H54 (cell line): ENCODE results near the gene GAP43.
A peak's percentile ranks its signal among the peaks of the same experiment; 100 is the strongest.
"Not testable (repeated sequence)": the region's sequence is repeated elsewhere in the genome, so short reads cannot be mapped to it uniquely, and the experiment has no call there.

ENCODE experiments used
- DNase-seq: peaks from one replicate; pipeline ENCODE4 v3.0.0; 2011; ENCODE audit warnings: low spot score, mixed read lengths; ENCODE audit not compliant: insufficient read length
- FAIRE-seq: peaks from 3 replicates; lab custom pipeline; 2011; peaks lifted over from hg19 to GRCh38; lab: Jason Lieb, UNC
- POLR2A ChIP-seq: IDR thresholded peaks from 2 replicates; pipeline ENCODE4 v1.6.1; 2011; ENCODE audit warnings: low read depth, mild to moderate bottlenecking, low read length

GAP43 gene

DNA sequence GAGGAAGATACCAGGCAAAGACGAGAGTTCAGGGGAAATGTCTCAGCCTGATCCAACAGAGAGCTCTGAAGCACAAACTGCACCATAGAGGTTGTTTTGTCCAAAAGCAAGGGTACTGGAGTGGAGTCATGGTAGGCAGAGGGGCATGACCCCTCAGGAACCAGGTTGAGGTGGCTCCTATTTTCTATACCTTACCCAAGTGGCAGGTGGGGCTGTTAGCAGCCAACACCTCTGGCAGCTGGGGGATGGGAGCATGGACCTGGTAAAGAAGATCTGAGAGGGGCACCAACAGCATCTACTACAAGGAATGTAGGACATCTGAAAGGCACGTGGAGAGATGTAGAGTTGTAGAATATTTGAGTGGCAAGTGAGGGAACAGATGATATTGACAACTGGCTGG is 85.2 kb downstream of the GAP43 start:
- FAIRE-seq (no peak), DNase-seq (no peak)
- no peak for TF ChIP-seq POLR2A

GRCh38 chr3:115709093-115709492 is 85.8 kb downstream of the GAP43 start:
- FAIRE-seq (no peak), DNase-seq (no peak)
- TF ChIP-seq POLR2A: no peak

GRCh38 chr3:115709931-115710330 is 86.6 kb downstream of the GAP43 start:
- no peak for FAIRE-seq
- TF ChIP-seq POLR2A: no peak
- DNase-seq: no peak

DNA sequence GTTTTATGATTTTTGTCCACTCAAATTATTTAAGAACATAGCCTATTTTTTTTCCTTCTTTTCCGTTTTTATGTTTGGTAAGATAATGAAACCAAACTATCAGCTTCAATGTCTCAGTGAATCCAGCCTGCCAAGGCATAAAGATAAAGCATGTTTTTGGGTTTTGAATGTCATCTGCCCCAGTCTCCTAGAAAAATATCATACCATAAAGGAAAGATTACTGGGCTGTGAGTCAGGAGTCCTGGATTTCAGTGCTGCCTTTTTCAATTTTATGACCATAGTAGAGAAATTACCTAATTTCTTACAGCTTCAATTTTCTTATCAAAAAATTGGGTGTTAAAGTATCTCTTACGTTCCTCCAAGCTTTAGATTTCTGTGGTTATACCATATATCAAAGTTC is 87.5 kb downstream of the GAP43 start:
- no peak for FAIRE-seq
- no peak for TF ChIP-seq POLR2A
- peak; percentile 2 for DNase-seq

DNA sequence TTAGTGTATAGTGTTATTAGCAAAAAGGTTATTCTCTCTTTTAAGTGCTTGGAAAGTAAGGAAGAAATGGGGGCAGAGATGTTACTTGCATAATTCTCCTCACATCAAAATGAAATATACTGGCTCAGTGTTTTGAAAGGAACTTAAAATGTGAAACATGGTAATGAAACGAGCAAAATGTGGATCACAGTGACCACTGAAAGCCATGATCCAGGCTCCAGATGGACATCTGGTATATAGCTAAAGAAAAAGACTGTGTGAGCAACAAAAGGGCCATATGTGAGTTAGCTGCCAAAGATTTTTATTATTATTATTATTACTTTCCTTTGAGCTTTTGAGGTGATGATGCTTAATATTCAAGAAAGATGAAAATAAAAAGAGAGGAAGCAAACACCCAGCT is 89.6 kb downstream of the GAP43 start:
- DNase-seq (no peak), FAIRE-seq (no peak)
- TF ChIP-seq POLR2A: no peak

- DNase-seq (no peak), FAIRE-seq (no peak)
- no peak for TF ChIP-seq POLR2A
Measured at GRCh38 chr3:115713284-115713683, 90.0 kb downstream of the GAP43 start.

DNA sequence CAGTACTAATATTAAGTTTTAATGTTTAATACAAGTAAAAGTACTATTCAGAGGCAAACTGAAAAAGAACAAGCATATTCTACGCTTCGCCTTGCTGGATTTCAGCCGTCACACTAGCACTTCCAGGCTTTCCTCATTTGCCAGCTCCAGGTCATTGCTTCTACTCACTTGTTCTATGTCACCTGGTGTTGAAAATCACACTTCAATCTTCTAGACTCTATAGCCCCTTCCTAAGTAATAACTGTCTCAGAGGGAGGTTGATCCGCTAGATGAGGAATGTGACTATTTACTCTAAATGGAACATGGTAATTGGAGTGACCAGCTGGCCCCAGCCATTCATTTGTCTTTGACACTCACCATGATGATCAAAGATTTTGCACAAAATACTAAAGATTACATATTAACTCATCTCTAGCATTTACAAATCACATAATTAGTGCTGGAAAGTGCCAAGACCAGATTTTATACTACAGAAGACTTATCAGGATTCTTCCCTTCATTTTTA is 92.0 kb downstream of the GAP43 start:
- DNase-seq: no peak
- FAIRE-seq: no peak
- TF ChIP-seq POLR2A: no peak

DNA sequence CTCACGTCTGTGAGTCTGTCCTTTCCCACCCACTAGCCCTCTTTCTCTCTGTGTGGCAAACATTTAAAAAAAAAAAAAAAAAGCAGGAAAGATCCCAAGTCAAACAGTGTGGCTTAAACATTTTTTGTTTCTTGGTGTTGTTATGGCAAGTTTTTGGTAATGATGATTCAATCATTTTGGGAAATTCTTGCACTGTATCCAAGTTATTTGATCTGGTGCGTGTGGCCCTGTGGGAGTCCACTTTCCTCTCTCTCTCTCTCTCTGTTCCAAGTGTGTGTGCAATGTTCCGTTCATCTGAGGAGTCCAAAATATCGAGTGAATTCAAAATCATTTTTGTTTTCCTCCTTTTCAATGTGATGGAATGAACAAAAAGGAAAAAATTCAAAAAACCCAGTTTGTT is 97.7 kb downstream of the GAP43 start:
- no peak for DNase-seq
- TF ChIP-seq POLR2A: no peak
- FAIRE-seq: no peak

DNA sequence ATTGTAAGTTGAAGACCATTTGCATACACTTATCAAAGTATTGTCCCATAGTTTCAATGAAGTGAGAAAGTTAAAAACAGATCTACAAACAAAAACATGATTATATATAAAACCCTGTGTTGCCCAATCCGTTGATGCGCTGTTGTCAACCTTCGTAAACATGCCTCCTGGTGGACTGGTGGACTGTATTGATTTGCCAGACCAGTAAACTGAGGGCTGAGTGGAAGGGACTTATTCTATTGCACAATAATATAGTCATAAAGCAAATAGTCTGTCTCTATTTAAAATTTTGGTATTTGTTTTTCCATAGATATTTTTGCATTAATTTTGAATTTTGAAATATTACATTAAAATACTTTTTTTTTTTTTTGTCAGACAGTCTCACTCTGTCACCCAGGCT is 102.5 kb downstream of the GAP43 start:
- DNase-seq: no peak
- TF ChIP-seq POLR2A: no peak
- no peak for FAIRE-seq

- FAIRE-seq: no peak
- no peak for TF ChIP-seq POLR2A
- DNase-seq: no peak
Measured at GRCh38 chr3:115727135-115727534, 103.8 kb downstream of the GAP43 start.

- DNase-seq (no peak), FAIRE-seq (no peak)
- TF ChIP-seq POLR2A: no peak
Measured at GRCh38 chr3:115728013-115728412, 104.7 kb downstream of the GAP43 start.

- DNase-seq, FAIRE-seq: not testable (repeated sequence)
Measured at GRCh38 chr3:115736341-115736740, 113.0 kb downstream of the GAP43 start.

DNA sequence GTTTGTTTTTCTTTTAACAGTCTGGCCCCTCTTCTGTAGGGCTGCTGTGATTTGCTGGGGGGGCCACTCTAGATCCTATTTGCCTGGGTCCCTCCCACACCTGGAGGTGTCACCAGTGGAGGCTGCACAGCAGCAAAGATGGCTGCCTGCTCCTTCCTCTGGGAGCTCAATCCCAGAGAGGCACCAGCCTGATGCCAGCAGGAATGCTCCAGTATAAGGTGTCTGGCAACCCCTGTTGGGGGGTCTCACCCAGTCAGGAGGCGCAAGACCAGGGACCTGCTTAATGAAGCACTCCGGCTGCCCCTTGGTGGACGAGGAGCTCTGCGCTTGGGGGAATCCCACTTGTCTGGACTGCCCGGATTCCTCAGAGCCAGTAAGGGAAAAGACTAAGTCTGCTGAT is 118.3 kb downstream of the GAP43 start:
- no peak for TF ChIP-seq POLR2A
- DNase-seq (no peak), FAIRE-seq (no peak)

GRCh38 chr3:115744516-115744915 is 121.2 kb downstream of the GAP43 start:
- FAIRE-seq, DNase-seq: not testable (repeated sequence)

- FAIRE-seq, DNase-seq: not testable (repeated sequence)
Measured at GRCh38 chr3:115752978-115753377, 129.7 kb downstream of the GAP43 start.
